HFFc6 (cell line): Measurements from ENCODE around the gene CNGA3. TPM values are rescaled to one million over a fixed set of nuclear protein-coding genes. Genes with fewer than 3 reads are reported as not detected.

Source experiments
- DNase-seq: peaks from one replicate; pipeline ENCODE4 v3.0.0-alpha.2; 2018
- H3K27ac Mint-ChIP-seq: 2 replicates; pipeline ENCODE4 v1.8.0; 2020; ENCODE audit warnings: mild to moderate bottlenecking, mixed read lengths
- H3K27me3 Mint-ChIP-seq: 2 replicates; pipeline ENCODE4 v1.8.0; 2021; ENCODE audit warnings: mild to moderate bottlenecking, moderate library complexity, mixed read lengths; ENCODE audit not compliant: insufficient read depth
- H3K36me3 Mint-ChIP-seq: 2 replicates; pipeline ENCODE4 v1.8.0; 2021; ENCODE audit warnings: low read depth, mixed read lengths
- H3K4me1 Mint-ChIP-seq: 2 replicates; pipeline ENCODE4 v1.8.0; 2020; ENCODE audit warnings: low read depth, mixed read lengths
- H3K4me3 Mint-ChIP-seq: 2 replicates; pipeline ENCODE4 v1.8.0; 2020; ENCODE audit warnings: mild to moderate bottlenecking, moderate library complexity, mixed read lengths
- H3K9me3 Mint-ChIP-seq: 2 replicates; pipeline ENCODE4 v1.8.0; 2020; ENCODE audit warnings: mild to moderate bottlenecking, mixed read lengths
- CTCF ChIP-seq: fragments of 200-600 bp; sonication (generic); IDR thresholded peaks from 2 replicates; pipeline ENCODE4 v1.5.0; 2021; ENCODE audit warnings: antibody characterized with exemption, mild to moderate bottlenecking
- total RNA-seq, 6 experiments: library from RNA; stranded (reverse); fragmentation: NEBNext Ultra II Directional; extraction: Animal tissue kit (Norgen Biotek cat#: 25700); gene quantifications; 2 replicates in 1 of 6; 3 replicates in 5 of 6; pipeline ENCODE4 v1.2.3, GENCODE V29; 2021

Gene CNGA3
- total RNA-seq, 6 experiments from 2014 or later: 0.14 to 0.71 (median 0.22) TPM

GRCh38 chr2:98343285-98343684, 3.0 kb upstream of the CNGA3 start:
- H3K27me3 Mint-ChIP-seq: peaks cover 16% of the 10 kb centered on the region
- H3K36me3 Mint-ChIP-seq: peaks cover 7% of the 10 kb centered on the region; the same call in 1 of the 2 replicates
- no peak for TF ChIP-seq CTCF
- no peak overlapping the region for H3K27ac Mint-ChIP-seq
- no peak for DNase-seq
- no peak overlapping the region for H3K4me3 Mint-ChIP-seq
- peaks cover 20% of the 10 kb centered on the region for H3K4me1 Mint-ChIP-seq
- peaks cover 3% of the 10 kb centered on the region for H3K9me3 Mint-ChIP-seq

- H3K27me3 Mint-ChIP-seq: peaks cover 24% of the 10 kb centered on the region
- peaks cover 49% of the 10 kb centered on the region for H3K4me1 Mint-ChIP-seq
- no peaks in the 10 kb centered on the region for H3K9me3 Mint-ChIP-seq
- TF ChIP-seq CTCF: no peak
- H3K4me3 Mint-ChIP-seq: 0 out of 2 replicates have a peak overlapping the region, but pooled peaks have one; percentile 20
- no peak for DNase-seq
- peak overlapping the region; percentile 90; the same call in 1 of the 2 replicates for H3K27ac Mint-ChIP-seq
- peaks cover 8% of the 10 kb centered on the region; the same call in 1 of the 2 replicates for H3K36me3 Mint-ChIP-seq
Measured at GRCh38 chr2:98347298-98348065, 1.2 kb downstream of the CNGA3 start.

- H3K9me3 Mint-ChIP-seq: no peaks in the 10 kb centered on the region
- DNase-seq: peak; percentile 48
- H3K27me3 Mint-ChIP-seq: peaks cover 24% of the 10 kb centered on the region
Measured at GRCh38 chr2:98348066-98348561, 1.9 kb downstream of the CNGA3 start.

GRCh38 chr2:98350411-98350810, 4.2 kb downstream of the CNGA3 start:
- TF ChIP-seq CTCF: no peak
- Mint-ChIP-seq H3K9me3 (no peaks in the 10 kb centered on the region), H3K36me3 (peaks cover 8% of the 10 kb centered on the region; the same call in 1 of the 2 replicates), H3K27me3 (peaks cover 21% of the 10 kb centered on the region), H3K4me3 (peak overlapping the region; percentile 11; the same call in 1 of the 2 replicates), H3K4me1 (peaks cover 45% of the 10 kb centered on the region), H3K27ac (peak overlapping the region; percentile 90)
- peak; percentile 69 for DNase-seq

More at GRCh38 chr2:98348066-98348561, 1.9 kb downstream of the CNGA3 start:
- H3K4me1 Mint-ChIP-seq: peaks cover 49% of the 10 kb centered on the region
- peak overlapping the region; percentile 20 for H3K4me3 Mint-ChIP-seq
- H3K27ac Mint-ChIP-seq: peak overlapping the region; percentile 90
- peaks cover 8% of the 10 kb centered on the region; the same call in 1 of the 2 replicates for H3K36me3 Mint-ChIP-seq
- TF ChIP-seq CTCF: no peak

GRCh38 chr2:98355881-98356280, 9.6 kb downstream of the CNGA3 start:
- Mint-ChIP-seq H3K36me3 (peaks cover 1% of the 10 kb centered on the region; the same call in 1 of the 2 replicates), H3K27ac (0 out of 2 replicates have a peak overlapping the region, but pooled peaks have one; percentile 0), H3K4me1 (peaks cover 19% of the 10 kb centered on the region), H3K4me3 (no peak overlapping the region), H3K27me3 (peaks cover under 1% of the 10 kb centered on the region), H3K9me3 (no peaks in the 10 kb centered on the region)
- no peak for TF ChIP-seq CTCF
- peak; percentile 35 for DNase-seq
